C4-2B (cell line): Measurements from ENCODE around the gene ECE1.
"Not testable (repeated sequence)": the region's sequence is repeated elsewhere in the genome, so short reads cannot be mapped to it uniquely, and the experiment has no call there.

ENCODE experiments used
- H3K27ac ChIP-seq: fragments of 450-650 bp; 2 replicates; pipeline ENCODE4 v1.5.1; 2017
- ZFX ChIP-seq: fragments of 450-650 bp; IDR thresholded peaks from 2 replicates; pipeline ENCODE4 v1.6.1; 2017
- TF ChIP-seq, protein P1 (sequence below): fragments of 450-650 bp; conservative IDR thresholded peaks from 2 replicates; pipeline ENCODE4 v1.5.1; 2017; ENCODE audit warnings: mild to moderate bottlenecking

ECE1 gene

DNA sequence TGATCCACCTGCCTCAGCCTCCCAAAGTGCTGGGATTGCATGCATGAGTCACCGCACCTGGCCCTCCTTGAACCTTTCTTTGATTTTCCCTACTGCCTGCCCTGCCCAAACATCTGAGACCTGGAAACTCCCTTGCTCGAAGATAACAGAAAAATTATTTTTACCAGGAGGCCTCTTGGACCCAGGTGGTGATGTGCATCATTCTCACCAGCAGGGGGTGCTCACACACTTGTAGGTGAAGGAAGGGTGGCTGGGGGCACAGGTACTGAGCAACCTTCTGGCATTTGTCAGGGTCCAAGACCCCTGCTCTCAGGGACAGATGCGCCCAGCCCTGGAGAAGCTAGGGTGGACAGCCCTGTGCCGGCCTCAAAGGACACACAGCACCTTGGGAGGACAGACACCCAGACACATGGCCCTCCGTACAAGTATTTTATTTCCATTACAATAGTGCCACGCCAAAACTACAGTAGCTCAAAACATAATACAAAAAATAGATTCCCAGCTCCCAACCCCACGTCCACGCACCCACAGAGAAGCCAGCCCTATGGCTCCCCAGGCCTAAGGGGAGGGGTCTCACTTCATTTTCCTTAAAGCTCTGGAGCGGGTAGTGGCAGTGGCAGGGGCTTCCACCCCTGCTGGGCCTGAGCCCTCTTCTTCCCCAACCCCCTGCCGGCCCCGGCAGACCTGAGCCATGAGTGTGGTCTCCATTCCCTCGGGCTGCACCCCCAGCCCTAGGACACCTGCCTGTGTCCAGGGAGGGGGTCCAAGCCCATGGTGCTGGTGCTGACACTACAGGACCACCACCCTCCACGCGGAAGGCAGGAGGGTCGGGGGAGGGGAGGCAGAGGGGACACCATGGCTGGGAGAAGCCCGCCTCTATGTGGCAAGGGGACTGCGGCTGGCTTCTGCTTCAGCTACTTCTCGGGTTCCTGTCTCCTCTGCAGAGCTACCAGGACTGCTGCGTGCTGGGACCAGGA lies 73.1 kb downstream of the ECE1 start:
- H3K27ac ChIP-seq: no peak overlapping the region
- no peak for TF ChIP-seq ZFX
- TF ChIP-seq, protein P1, sequence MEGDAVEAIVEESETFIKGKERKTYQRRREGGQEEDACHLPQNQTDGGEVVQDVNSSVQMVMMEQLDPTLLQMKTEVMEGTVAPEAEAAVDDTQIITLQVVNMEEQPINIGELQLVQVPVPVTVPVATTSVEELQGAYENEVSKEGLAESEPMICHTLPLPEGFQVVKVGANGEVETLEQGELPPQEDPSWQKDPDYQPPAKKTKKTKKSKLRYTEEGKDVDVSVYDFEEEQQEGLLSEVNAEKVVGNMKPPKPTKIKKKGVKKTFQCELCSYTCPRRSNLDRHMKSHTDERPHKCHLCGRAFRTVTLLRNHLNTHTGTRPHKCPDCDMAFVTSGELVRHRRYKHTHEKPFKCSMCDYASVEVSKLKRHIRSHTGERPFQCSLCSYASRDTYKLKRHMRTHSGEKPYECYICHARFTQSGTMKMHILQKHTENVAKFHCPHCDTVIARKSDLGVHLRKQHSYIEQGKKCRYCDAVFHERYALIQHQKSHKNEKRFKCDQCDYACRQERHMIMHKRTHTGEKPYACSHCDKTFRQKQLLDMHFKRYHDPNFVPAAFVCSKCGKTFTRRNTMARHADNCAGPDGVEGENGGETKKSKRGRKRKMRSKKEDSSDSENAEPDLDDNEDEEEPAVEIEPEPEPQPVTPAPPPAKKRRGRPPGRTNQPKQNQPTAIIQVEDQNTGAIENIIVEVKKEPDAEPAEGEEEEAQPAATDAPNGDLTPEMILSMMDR: peak; percentile 76

DNA sequence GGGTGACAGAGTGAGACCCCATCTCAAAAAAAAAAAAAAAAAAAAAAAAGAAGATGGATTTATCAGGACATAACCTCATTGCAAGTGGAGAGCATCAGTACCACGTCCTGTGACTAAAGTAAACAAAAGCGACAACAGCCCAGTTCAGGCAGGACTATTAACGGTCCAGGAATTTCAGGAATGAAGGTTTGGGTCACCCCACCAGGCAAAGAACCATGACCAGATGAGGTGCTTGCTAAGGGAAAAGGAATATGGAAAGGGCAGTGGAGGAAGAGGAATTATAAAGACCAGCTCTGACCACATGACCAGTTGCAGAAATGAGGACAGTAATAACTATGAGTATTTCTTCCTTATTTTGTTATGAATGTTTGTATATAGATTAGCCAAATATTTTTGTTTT lies 78.1 kb downstream of the ECE1 start:
- H3K27ac ChIP-seq: no peak overlapping the region
- TF ChIP-seq, protein P1: no peak
- TF ChIP-seq ZFX: no peak

DNA sequence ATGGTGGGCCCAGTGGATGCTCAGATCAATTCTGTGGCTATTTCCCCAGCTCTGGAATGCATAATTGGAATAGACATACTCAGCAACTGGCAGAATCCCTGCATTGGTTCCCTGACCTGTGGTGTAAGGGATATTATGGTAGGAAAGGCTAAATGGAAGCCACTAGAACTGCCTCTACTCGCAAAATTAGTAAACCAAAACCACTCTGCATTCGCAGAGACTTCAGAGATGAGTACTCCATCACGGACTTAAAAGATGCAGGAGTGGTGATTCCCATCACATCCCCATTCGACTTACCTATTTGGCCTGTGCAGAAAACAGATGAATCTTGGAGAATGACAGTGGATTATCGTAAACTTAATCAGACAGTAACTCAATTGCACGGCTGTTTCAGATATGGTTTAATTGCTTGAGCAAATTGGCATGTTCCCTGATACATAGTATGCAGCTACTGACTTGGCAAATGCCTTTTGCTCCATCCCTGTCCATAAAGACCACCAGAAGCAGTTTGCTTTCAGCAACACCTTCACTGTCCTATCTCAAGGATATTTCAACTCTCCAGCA lies 82.0 kb downstream of the ECE1 start:
- not testable (repeated sequence) for H3K27ac ChIP-seq

DNA sequence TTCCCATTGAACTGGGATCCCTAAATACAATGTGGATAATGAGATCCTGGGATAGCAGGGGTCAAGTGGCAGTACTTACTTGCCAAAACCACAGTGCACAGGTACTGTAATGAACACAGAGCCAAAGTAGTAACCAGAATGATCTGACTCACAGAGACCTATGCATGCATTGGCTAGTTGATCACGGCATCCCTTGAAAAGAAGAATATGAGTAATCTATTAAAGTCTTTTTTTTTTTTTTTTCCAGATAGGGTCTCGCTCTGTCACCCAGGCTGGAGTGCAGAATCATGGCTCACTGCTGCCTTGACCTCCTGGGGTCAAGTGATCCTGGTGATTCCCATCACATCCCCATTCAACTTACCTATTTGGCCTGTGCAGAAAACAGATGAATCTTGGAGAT lies 84.1 kb downstream of the ECE1 start:
- no peak for TF ChIP-seq ZFX
- TF ChIP-seq, protein P1: no peak
- H3K27ac ChIP-seq: no peak overlapping the region

DNA sequence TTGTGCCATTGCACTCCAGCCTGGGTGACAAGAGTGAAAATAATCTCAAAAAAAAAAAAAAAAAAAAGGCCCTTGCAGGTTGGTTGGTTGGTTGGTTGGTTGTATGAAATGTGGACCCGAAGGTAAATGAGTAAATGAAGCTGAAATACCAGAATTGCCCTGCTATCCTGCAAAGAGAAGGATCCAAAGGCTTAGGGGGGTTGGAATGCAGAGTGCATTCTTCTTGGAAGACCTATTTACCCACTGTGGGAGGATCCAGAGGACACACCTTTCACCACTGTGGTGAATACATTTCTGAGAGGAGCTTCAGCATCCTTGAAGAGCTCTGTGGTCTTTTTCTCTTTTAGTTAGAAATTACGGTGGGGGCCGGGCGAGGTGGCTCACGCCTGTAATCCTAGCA lies 84.8 kb downstream of the ECE1 start:
- TF ChIP-seq, protein P1: no peak
- no peak for TF ChIP-seq ZFX
- H3K27ac ChIP-seq: no peak overlapping the region

DNA sequence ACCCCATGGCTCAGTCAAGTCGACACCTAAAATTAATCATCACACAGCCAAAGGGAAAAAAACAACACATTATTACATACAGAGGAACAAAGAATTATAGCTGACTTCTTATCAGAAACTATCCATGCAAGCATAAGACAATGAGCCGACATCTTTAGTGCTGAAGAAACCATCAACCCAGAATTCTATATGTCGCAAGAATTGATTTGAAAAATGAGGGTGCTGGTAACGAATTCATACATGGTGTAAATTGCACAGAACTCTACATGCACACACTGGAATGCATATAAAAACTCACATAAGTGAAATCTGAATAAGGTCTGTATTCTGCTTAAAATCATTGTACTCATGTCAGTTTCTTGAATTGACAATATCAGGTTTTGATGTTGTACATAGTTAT lies 88.6 kb downstream of the ECE1 start:
- TF ChIP-seq, protein P1: no peak
- TF ChIP-seq ZFX: no peak

DNA sequence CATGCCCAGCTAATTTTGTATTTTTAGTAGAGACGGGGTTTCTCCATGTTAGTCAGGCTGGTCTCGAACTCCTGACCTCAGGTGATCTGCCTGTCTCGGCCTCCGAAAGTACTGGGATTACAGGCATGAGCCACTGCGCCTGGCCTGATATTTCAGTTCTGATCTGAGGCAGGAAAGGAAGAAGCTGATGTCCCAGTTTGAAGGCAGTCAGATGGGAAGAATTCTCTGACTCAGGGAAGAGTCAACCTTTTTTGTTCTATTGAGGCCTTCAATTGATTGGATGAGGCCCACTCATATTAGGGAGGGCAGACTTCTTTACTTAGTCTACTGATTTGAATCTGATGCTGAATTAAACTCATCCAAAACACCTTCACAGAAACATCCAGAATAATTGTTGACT lies 89.0 kb downstream of the ECE1 start:
- not testable (repeated sequence) for H3K27ac ChIP-seq

More for the DNA sequence above, 88.6 kb downstream of the ECE1 start:
- no peak overlapping the region for H3K27ac ChIP-seq

DNA sequence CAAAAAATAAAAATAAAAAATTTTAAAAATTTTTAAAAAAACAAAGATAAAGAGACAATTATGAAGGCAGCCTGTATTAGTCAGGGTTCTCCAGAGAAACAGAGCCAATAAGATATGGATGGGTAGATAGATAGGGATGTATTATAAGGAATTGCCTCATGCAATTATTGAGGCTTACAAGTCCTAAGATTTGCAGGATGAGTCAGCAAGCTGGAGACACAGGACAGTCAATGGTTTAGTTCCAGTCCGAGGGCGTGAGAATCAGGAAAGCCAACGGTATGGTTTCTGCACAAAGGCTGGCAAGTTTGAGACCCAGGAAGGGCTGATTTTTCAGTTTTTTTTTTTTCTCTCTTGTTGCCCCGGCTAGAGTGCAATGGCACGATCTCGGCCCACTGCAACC lies 89.5 kb downstream of the ECE1 start:
- no peak overlapping the region for H3K27ac ChIP-seq
- TF ChIP-seq, protein P1: no peak
- TF ChIP-seq ZFX: no peak
